Measurements from ENCODE around the gene MARCHF10.

MARCHF10 gene

GRCh38 chr17:62653826-62654761, 154.0 kb downstream of the MARCHF10 start:
- no peak for DNase-seq

GRCh38 chr17:62653002-62653825, 154.9 kb downstream of the MARCHF10 start:
- DNase-seq = peak; percentile 97 to 98

- DNase-seq = peak; percentile 55 to 63
These were observed 155.7 kb downstream of the MARCHF10 start for GRCh38 chr17:62652251-62653001.

Measured in activated T-cell treated with anti-CD3 and anti-CD28 coated beads, Interleukin-2, amount 50 U/mL, for 48 hours (primary cell).